Dermis microvascular lymphatic vessel endothelial cell (primary cell): ENCODE results near the gene STYXL1. TPM values are rescaled to one million over a fixed set of nuclear protein-coding genes. Genes with fewer than 3 reads are reported as not detected.

Experiments used
- DNase-seq, 2 donors: peaks; one replicate each; pipeline versions ENCODE4 v3.0.0 to v3.0.0-alpha.2; 2010; ENCODE audit warnings: low read depth in 2 of 2
- total RNA-seq: library from RNA; depleted of rRNA; stranded (reverse); fragments of >200 nt; gene quantifications from 2 replicates; pipeline ENCODE4 v1.2.1, GENCODE V29; 2014

The STYXL1 gene
- total RNA-seq, 1 donor from 2014 or later = 20.4 TPM

DNA sequence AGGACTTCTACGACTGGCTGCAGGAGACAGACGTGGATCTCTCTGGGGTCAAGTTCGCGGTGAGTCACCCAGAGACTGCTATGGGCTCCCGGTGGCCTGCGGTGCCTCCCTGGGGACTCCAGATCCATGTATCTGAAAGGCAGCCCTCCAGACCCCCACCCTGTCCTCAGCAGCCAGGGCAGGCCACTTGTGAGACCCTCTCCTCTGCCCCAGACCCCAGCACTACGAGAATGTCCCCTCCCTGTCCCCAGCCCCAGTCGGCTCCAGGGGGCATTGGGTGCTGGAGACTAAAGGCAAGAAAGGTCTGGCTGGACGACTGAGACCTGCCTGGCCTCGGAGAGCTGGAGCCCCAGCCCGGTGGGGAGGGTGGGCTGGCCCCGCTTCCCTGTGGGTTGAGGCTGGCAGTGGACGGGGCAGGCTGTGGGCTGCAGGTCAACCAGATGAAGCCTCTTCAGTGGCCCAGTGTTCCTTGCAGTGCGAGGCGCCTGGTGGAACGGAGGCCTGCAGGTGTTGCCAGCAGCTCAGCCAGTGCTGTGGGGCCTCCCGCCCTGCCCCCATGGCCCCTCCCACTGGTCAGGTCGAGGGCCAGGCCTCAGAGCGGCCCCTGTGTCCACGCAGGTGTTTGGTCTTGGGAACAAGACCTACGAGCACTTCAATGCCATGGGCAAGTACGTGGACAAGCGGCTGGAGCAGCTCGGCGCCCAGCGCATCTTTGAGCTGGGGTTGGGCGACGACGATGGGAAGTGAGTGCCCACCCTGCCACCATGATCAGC is 67.2 kb downstream of the STYXL1 start:
- no peak for DNase-seq

GRCh38 chr7:75979759-75980429 is 67.9 kb downstream of the STYXL1 start:
- DNase-seq = no peak

- DNase-seq = no peak
Observed at GRCh38 chr7:75977743-75978142, 70.1 kb downstream of the STYXL1 start.

GRCh38 chr7:75971961-75972763 is 75.6 kb downstream of the STYXL1 start:
- DNase-seq = no peak

DNA sequence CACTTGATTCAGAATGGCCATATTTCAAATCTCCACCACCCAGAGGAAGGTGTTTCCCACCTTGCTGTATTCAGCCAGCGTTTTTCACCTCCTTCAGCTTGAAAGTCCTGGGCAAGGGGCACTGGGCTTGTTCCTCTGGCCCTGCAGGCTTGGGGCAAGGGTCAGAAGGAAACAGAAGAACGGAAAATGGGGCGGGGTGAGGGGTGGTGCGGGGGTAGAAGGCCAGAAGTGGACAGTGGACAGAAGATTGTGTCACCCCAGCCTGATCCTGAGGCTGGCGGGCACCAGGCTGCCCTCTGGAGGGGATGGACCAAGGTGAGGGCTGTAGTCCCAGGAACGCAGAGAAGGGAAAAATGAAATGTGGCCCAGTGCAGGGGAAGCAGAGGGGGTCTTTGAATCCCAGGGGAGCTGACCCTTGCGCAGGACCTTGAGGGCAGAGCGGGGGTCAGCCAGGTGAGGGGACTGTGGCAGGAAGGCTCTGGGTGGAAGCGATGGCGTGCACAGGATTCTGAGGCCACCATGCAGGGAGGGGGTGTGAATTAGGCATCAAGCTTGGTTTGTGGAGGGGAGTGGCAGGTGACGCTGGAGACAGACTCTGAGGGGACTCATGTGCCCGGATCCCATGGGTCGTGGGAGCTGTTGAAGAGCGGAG is 76.4 kb downstream of the STYXL1 start:
- DNase-seq = no peak

DNA sequence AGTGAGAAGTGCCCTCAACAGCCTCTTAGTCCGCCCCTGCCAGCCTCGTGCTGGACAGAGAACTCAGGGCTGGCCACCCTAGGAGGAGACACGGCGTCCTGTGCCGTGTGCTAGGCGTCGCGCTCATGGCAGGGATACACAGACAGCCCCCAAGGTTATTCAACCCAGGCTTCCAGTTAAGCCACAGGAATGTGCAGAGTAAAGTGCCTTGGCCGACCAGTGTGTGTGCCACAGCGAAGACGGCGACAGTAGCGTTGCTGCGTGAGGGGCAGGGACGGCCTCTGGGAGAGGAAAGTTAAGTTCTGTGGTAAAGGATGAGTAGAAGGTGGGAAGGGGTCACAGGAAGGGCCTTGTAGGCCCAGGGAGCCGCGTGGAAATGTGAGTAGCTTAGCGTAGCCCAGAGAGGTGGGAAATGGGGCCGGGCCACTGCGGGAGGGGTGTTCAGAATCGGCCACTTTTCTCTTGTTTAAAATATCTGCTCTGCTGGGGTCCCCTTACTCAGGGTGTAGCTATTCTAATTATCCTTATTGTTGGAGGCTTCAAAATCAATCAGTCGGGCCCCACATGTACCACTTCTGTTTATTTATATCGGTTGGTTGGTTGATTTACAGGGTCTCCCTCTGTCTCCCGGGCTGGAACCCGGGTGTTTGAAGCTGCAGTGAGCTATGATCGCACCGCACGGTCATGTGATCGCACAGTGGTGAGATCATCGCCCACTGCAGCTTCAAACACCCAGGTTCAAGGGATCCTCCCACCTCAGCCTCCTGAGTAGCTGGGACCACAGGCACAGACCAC is 77.9 kb downstream of the STYXL1 start:
- no peak for DNase-seq

DNA sequence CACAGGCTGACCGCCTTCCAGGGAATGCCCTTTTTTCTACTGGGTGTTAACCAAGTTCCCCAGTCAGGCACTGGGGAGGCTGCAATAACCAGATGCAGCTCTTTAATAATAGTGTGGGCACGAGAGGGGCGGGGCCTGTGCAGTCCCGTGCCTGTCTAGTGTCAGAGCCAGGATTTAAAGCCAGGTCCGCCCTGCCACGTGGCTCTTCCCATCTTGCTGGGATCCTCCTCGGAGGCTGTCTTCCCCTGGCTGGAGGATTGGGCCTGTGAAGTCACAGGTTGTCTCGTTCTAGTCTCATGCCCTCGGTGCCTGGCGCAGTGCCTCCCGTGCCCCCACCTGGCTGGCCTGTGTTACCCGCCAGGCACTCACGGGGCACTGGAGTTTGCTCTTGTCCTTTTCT is 78.6 kb downstream of the STYXL1 start:
- DNase-seq = no peak

DNA sequence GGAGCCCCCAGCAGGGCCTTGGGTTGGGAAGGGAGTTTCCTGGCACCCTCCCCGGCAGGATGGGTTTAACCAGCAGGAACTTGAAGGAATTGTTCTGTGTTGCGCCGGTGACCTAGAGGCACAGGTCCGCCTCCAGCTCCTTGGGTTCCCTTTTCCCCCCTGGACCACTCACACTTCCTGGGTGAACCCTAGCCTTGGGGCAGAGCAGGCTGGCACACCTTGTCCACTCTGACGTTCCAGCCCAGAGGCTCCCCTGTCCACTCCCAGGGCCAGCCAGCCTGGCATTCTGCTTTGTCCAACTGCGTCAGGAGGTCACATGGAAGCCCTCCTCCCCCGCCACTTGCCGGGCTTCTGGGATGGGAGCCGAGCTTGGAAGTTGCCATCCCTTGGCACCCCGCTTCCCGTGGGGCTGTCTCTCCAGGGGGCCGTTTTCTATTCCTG is 79.2 kb downstream of the STYXL1 start:
- no peak for DNase-seq

GRCh38 chr7:75968012-75968411 is 79.8 kb downstream of the STYXL1 start:
- DNase-seq = no peak

GRCh38 chr7:75967487-75967997 is 80.3 kb downstream of the STYXL1 start:
- peak; percentile 10 to 49 for DNase-seq

DNA sequence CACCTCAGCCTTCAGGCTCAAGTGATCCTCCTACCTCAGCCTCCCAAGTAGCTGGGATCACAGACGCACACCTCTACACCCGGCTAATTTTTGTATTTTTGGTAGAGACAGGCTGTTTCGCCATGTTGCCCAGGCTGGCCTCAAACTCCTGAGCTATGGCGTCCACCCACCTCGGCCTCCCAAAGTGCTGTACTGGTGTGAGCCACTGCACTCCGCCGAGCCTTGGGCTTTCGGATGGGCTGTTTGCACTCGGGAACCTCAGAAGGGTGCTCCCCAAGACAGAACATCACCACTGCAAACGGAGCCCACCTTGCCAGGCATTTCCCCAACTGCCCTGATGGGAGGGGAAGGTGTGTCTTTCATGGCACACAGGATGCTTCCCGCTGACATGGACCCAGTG is 80.7 kb downstream of the STYXL1 start:
- no peak for DNase-seq

DNA sequence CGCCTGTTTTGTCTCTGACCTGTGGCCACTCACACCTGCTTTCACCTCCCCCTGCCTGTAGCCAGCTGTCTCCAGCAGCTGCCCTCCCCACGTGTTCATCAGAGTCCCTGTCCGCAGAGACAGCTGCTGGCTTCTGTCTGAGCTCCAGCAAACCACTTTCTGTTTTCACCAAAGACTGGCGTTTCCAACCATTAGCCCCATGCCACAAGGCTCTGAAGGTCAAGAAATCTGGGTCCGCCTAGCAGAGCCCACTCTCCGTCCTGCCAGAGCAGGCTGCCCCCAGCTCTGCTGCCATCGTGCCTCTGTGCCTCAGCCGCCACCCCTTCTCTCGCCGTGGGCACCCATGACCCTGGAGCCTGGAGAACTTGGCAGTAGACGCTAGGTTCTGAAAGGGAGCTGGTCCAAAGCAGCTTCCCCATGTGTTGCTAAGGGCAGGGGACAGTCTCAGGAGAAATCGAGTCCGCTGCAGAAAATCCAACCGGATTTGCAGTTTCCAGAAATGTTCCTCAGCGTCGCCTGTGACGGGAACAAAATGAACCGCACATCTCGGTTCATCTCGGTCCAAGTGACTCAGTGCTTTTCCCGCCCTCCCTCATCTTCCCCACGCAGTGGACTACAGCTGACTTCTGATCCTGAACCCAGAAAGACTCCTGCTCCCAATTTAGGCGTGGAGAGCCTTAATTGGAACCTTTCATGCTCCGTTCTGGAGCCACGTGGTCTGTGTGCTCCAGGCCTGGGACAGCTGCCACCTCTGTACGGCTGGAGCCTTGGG is 81.4 kb downstream of the STYXL1 start:
- DNase-seq = no peak

GRCh38 chr7:75965617-75966016 is 82.2 kb downstream of the STYXL1 start:
- no peak for DNase-seq

DNA sequence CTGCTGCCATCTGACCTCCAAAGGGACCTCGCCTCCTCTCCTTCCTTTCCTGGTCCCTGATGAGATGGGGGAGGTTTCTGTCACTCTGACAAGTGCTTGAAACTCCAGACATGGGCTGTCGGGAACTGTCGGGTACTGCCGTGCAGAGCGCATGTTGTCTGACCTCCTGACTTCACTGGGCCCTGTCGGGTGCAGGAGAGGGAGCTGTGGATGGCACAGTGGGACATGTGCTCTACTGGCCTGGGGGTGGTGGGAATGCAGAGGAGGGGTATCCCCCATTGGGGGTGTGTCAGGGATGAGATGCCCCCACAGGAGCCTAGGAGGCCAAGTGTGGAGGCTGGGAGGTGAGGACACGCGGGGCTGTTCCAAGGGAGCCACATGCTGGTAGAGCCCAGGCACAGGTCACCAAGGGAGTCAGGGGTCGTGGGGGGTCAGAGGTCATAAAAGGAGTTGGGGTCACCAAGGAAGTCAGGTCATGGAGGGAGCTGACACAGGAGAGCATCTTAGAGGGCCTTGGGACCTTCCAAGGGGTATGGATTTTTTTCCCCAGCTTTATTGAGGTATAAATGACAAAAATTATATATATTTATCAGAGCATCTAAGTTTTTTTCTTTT is 84.3 kb downstream of the STYXL1 start:
- DNase-seq = peak in 1 of 2 donors; percentile 32

- DNase-seq = peak; percentile 76 to 95
Observed at GRCh38 chr7:75962607-75963380, 85.0 kb downstream of the STYXL1 start.

GRCh38 chr7:75961218-75961617 is 86.6 kb downstream of the STYXL1 start:
- DNase-seq = no peak

GRCh38 chr7:75960372-75960771 is 87.4 kb downstream of the STYXL1 start:
- DNase-seq = no peak

- DNase-seq = no peak
Observed at GRCh38 chr7:75958802-75959543, 88.8 kb downstream of the STYXL1 start.
